GM04503 (cell line): ENCODE measurements around the gene POLR1H.
"Not testable (repeated sequence)": the region's sequence is repeated elsewhere in the genome, so short reads cannot be mapped to it uniquely, and the experiment has no call there.

Experiments
- DNase-seq: peaks from one replicate; pipeline ENCODE4 v3.0.0-alpha.2; 2012; ENCODE audit warnings: low read depth

Gene POLR1H

GRCh38 chr6:30061092-30061857, at the start of gene POLR1H:
POLR1H (plus strand) TSS chr6:30061265; CDS start chr6:30061525, 260 bp downstream.
- DNase-seq, result peak; percentile 81

DNA sequence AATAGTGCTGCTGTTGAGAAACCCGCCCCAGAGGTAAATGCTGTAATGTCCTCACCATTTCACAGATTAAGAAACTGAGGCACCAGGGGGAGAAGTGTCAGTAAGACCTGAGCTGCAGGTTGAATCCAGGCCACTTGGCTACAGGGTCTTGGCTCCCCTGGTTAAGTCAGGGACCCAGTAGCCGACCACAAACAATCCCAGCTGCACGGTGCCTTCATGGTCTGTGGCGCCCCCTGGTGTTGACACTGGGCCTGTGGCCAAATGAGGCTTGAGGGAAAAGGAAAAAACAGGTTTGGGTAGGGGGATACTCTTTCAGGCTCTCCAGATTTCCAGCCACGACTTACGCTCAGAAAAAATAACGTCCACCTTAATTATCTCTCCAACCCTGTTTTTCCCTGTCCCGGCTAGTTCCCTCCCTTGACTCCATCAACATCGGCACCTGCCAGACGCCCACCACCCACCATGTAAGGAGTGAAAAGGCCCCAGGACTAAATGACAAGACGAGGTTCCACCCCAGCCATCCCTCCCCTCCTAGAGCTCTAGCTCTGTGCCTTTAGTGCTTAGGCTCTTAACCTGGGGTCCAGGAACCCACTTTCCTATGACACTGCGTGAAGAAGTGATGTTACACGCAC, 47.7 kb upstream of the POLR1H start:
- no peak for DNase-seq

- DNase-seq, result no peak
These were observed 41.2 kb upstream of the POLR1H start for GRCh38 chr6:30019819-30020218.

DNA sequence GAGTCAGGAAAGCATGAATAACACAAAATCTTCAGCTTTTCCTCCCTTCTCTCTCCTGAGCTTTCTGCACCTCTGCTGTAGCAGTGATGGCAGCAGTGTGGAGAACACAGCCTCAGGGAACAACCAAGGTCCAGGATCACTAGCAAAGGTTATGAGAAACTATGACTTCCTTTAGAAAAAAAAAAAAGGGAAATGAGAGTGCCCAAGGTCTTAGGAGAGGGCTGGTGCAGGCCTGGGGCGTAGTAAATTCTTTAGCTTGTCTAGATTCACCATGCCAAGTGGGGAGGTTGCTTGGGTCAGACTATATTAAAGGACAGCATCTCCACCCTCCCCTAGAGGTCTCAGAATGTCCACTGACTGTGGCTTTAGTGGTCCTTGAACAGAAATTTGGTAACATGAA, 40.4 kb upstream of the POLR1H start:
- DNase-seq, result no peak

DNA sequence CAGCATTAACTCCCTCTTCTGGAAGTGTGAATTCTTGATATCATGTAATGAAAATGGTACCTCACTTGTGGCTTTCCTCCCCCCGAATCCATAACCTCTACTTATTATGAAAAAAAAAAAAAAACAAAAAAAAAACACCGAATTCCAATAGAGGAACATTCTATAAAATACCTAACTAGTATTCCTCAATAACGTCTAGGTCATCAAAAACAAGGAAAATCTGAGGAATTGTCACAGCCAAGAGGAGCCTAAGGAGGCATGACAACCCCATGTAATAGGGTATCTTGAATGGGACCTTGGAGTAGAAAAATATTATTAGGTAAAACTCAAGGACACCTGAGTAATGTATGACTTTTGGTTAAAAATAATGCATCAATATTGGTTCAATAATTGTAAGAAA, 38.9 kb upstream of the POLR1H start:
- DNase-seq, result no peak

- not testable (repeated sequence) for DNase-seq
These were observed 38.4 kb upstream of the POLR1H start for GRCh38 chr6:30022712-30023111.

GRCh38 chr6:30025186-30025585, 35.9 kb upstream of the POLR1H start:
- DNase-seq, result no peak

GRCh38 chr6:30029588-30029987, 31.5 kb upstream of the POLR1H start:
- no peak for DNase-seq

- no peak for DNase-seq
These were observed 29.7 kb upstream of the POLR1H start for GRCh38 chr6:30031381-30031780.

DNA sequence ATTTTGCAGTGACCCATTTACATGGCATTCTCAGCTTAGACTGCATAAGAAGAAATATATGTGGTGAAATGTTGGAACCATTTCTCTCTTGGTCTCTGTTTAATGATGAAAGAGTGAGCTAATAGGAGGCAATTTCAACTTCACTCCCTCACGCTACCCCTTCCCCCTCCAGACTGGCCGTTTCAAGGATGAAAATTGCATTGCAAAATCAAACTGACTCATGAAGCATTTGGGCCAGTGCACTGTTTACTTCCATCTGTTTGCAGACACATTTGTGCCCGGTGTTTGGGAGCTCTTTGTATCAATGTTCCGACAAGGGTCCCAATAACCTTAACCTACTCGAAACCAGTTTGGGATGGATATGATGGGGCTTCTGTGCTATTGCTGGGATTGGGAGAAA, 27.6 kb upstream of the POLR1H start:
- peak; percentile 38 for DNase-seq

DNA sequence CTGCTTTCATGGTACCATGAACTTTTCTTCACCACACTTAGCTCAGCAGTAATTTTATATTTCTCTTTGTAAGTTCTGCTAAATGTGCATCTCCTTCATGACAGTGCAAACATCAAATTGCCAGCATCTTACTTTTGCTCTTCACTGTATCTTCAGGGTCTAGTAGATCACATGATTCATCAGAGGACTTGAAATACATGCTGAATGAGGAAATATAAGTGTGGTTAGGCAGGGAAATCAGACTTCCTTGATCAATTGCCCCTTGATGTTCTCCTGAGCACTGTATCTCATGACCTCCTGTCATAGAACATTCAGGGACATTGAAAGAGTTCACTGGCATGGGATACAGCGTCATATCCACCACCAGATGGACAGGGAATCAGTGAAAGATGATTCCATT, 25.3 kb upstream of the POLR1H start:
- DNase-seq, result no peak

- DNase-seq, result no peak
These were observed 23.8 kb upstream of the POLR1H start for GRCh38 chr6:30037182-30037788.

DNA sequence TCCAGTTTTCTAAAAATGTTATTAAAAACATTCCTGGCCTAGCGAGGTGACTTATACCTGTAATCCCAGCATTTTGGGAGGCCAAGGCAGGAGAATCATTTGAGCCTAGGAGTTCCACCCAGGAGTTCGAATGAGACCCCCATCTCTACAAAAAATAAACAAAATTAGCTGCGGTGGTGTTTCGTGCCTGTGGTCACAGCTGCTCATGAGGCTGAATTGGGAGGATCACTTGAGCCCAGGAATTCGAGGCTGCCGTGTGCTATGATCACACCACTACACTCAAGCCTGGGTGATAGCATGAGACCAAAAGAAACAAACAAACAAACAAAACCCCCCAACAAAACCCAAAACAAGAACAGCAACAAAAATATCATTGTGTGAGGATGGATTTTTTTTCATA, 19.8 kb upstream of the POLR1H start:
- DNase-seq, result no peak

DNA sequence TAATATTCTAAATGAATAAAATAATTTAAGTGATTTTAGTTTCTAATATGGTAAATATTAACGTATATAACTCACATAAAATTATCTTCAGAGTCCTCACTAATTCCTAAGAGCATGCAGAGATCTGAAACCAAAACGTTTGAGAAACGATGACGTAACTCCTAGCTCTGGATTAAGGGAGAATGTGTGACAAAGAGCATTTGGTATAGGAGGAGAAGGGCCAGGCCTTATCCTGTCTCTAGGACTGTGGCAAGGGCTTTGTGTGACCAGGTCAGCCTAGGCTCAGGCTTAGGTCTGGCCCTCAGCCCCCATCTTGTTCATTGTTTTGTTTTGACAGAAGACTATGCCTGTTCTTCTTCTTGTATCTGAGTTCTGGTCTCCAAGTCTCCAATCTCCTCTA, 19.2 kb upstream of the POLR1H start:
- no peak for DNase-seq

- no peak for DNase-seq
These were observed 18.6 kb upstream of the POLR1H start for GRCh38 chr6:30042476-30042875.

- no peak for DNase-seq
These were observed 18.2 kb upstream of the POLR1H start for GRCh38 chr6:30042914-30043313.

DNA sequence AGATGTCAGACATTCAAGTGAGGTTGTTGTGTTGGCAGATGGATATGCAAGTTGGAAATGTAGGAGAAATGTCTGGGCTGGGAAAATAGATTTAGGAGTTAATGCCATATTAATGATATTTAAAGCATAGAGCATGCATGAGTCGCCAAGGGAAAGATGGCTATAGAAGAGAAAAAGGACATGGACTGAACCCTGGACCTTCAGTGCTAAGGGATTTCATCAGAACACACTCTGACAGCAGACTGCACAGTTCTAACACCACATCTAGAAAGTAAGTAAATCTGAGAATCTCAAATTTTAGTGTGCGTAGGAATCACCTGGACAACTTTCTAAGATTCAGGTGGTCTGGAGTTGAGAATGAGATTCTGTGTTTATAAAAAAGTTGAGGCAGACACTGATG, 17.3 kb upstream of the POLR1H start:
- no peak for DNase-seq

DNA sequence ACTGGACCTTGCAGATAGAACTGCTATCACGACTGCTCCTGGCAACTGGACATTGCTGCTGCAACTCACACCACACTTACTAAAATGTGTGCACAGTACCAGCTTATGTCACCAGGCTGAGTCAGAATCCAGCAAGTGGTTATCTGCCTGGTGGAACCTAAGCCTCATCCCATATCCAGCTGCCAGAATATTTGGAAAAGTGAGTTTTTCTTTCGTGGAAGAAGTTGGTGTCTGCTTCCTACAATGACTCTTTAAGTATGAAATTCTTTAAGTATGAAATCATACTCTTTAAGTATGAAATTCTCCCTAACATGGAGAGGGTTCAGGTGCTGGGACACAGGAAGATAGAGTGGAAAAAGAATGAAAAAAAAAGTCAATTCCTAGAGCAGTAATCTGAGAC, 16.4 kb upstream of the POLR1H start:
- no peak for DNase-seq

GRCh38 chr6:30047220-30047619, 13.8 kb upstream of the POLR1H start:
- no peak for DNase-seq

DNA sequence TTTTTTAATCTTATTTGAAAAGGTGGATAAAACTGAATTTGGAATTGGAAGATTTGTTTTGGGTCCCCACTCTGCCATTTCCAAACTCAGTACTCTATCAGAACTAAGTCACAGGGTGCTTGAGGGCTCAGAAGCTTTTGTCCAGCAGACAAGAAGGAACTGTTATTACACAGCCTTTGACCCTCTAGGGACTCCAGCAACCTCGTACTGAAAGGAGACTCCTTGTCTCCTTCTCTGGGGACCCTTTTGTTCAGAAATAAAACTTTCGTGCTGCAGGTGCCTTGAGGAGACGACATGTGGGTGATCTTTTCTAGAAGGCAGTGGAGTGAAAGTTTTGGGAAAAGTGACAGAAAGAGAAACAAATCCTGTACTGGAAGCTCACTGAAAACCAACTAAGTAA, 7.4 kb upstream of the POLR1H start:
- DNase-seq, result no peak

GRCh38 chr6:30055513-30055912, 5.6 kb upstream of the POLR1H start:
- DNase-seq, result no peak

- DNase-seq, result no peak
These were observed 416 bp upstream of the POLR1H start for GRCh38 chr6:30060606-30061091.

DNA sequence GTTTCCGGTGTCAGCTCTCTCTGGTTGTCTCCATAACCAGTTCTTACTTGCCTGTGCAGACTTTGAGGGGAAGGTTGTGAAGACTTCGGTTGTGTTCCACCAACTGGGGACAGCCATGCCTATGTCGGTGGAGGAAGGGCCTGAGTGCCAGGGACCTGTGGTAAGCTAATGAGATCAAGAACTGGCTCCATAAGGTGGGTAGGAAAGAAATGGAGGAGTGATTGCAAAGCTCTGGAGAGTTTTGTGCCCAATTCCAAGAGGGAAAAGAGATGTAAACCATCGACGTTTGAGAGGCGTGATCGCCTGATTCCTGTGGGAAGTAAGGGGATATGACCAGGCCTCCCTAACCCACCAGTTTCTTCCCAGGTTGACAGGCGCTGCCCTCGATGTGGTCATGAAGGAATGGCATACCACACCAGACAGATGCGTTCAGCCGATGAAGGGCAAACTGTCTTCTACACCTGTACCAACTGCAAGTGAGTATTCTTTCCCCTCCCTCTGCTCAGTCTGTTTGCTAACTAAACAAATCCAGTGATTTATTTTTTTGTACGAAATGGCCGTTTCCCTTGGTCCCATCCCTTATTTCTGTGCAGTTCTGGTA, 893 bp downstream of the POLR1H start:
- DNase-seq, result no peak
